Ascending aorta (tissue), 2 donors: Measurements from ENCODE around the gene SYK. TPM values are rescaled to one million over a fixed set of nuclear protein-coding genes. Genes with fewer than 3 reads are reported as not detected.
A peak's percentile ranks its signal among the peaks of the same experiment; 100 is the strongest.

Experiments
- DNase-seq, 2 donors: peaks; one replicate each; pipeline ENCODE4 v3.0.0-alpha.2; 2019; ENCODE audit warnings: low spot score in 2 of 2
- H3K27ac ChIP-seq, 2 donors: fragments of 200-600 bp; sonication (generic); one replicate each; pipeline ENCODE4 v1.5.1; 2016 to 2017; ENCODE audit warnings: mild to moderate bottlenecking in 1 of 2
- H3K27me3 ChIP-seq: fragments of 200-600 bp; sonication (generic); one replicate; pipeline ENCODE4 v1.5.1; 2017
- H3K36me3 ChIP-seq, 2 donors: fragments of 200-600 bp; sonication (generic); one replicate each; pipeline ENCODE4 v1.5.1; 2016
- H3K4me1 ChIP-seq, 2 donors: fragments of 200-600 bp; sonication (generic); one replicate each; pipeline ENCODE4 v1.5.1; 2016 to 2017; ENCODE audit warnings: mild to moderate bottlenecking in 1 of 2
- H3K4me3 ChIP-seq, 2 donors: fragments of 200-600 bp; sonication (generic); one replicate each; pipeline ENCODE4 v1.5.1; 2016 to 2017; ENCODE audit warnings: mild to moderate bottlenecking in 1 of 2
- H3K9me3 ChIP-seq, 2 donors: fragments of 200-600 bp; sonication (generic); one replicate each; pipeline ENCODE4 v1.5.1; 2016
- CTCF ChIP-seq, 3 experiments: fragments of 200-600 bp in 2 of 3; fragments of 450-650 bp in 1 of 3; sonication (generic) in 2 of 3; IDR thresholded peaks; one replicate each; pipeline ENCODE4 v1.5.1; 2016 to 2019; ENCODE audit warnings: antibody characterized with exemption in 3 of 3, mild to moderate bottlenecking in 1 of 3, moderate library complexity in 1 of 3
- intact Hi-C: fragments of 100-400 bp; cut with DNase I; formaldehyde crosslinking; loops from one replicate; pipeline ENCODE4 v1.15.1; 2023
- total RNA-seq: library from RNA; depleted of rRNA; stranded (reverse); fragments of >200 nt; gene quantifications from one replicate; pipeline ENCODE4 v1.1.0, GENCODE V29; 2016

The SYK gene
- total RNA-seq, 1 donor from 2014 or later, result 3.2 TPM

- no peak overlapping the region for H3K27ac ChIP-seq
- no peak overlapping the region for H3K4me3 ChIP-seq
- H3K4me1 ChIP-seq, result no peaks in the 10 kb centered on the region
- H3K36me3 ChIP-seq, result no peaks in the 10 kb centered on the region
- no peak for DNase-seq
- no peaks in the 10 kb centered on the region for H3K27me3 ChIP-seq
- H3K9me3 ChIP-seq, result no peaks in the 10 kb centered on the region
- no peak for TF ChIP-seq CTCF (IDR thresholded peaks at IDR 0.05)
- intact Hi-C loops, result no loop called here
Measured at GRCh38 chr9:90869361-90869760, 67.7 kb downstream of the SYK start.

GRCh38 chr9:90870621-90871326 is 69.2 kb downstream of the SYK start:
- no peak overlapping the region for H3K27ac ChIP-seq
- TF ChIP-seq CTCF (IDR thresholded peaks at IDR 0.05), result peak; percentile 32 to 73 (median 73)
- H3K27me3 ChIP-seq, result no peaks in the 10 kb centered on the region
- no peak for DNase-seq
- no peaks in the 10 kb centered on the region for H3K9me3 ChIP-seq
- no peaks in the 10 kb centered on the region for H3K4me1 ChIP-seq
- no peak overlapping the region for H3K4me3 ChIP-seq
- intact Hi-C loops, result loop anchor here (2.0 to 5.0 kb wide), 3 partner anchors 728 to 1294 kb away; no protein-coding TSS in a partner anchor
- no peaks in the 10 kb centered on the region for H3K36me3 ChIP-seq

- H3K27me3 ChIP-seq, result no peaks in the 10 kb centered on the region
- H3K9me3 ChIP-seq, result no peaks in the 10 kb centered on the region
- no peak overlapping the region for H3K27ac ChIP-seq
- no peak overlapping the region for H3K4me3 ChIP-seq
- DNase-seq, result no peak
- H3K36me3 ChIP-seq, result no peaks in the 10 kb centered on the region
- no peaks in the 10 kb centered on the region for H3K4me1 ChIP-seq
- no peak for TF ChIP-seq CTCF (IDR thresholded peaks at IDR 0.05)
- intact Hi-C loops, result loop anchor here (2.0 to 5.0 kb wide), 3 partner anchors 729 to 1295 kb away; no protein-coding TSS in a partner anchor
Measured at GRCh38 chr9:90871327-90871935, 69.8 kb downstream of the SYK start.

- no peak for DNase-seq
- Histone ChIP-seq H3K9me3 (no peaks in the 10 kb centered on the region), H3K27ac (no peak overlapping the region), H3K27me3 (no peaks in the 10 kb centered on the region), H3K36me3 (no peaks in the 10 kb centered on the region), H3K4me1 (no peaks in the 10 kb centered on the region), H3K4me3 (no peak overlapping the region)
- intact Hi-C loops, result loop anchor here (5.0 kb wide), 2 partner anchors 731 to 1276 kb away; no protein-coding TSS in a partner anchor
- TF ChIP-seq CTCF (IDR thresholded peaks at IDR 0.05), result no peak
Measured at GRCh38 chr9:90872835-90873294, 71.2 kb downstream of the SYK start.

- H3K27me3 ChIP-seq, result no peaks in the 10 kb centered on the region
- no peaks in the 10 kb centered on the region for H3K4me1 ChIP-seq
- H3K27ac ChIP-seq, result no peak overlapping the region
- TF ChIP-seq CTCF (IDR thresholded peaks at IDR 0.05), result no peak
- no peaks in the 10 kb centered on the region for H3K9me3 ChIP-seq
- H3K4me3 ChIP-seq, result no peak overlapping the region
- intact Hi-C loops, result loop anchor here (5.0 kb wide), 2 partner anchors 731 to 1276 kb away; no protein-coding TSS in a partner anchor
- DNase-seq, result no peak
- no peaks in the 10 kb centered on the region for H3K36me3 ChIP-seq
Measured at GRCh38 chr9:90873422-90873821, 71.8 kb downstream of the SYK start.
